Mesenchymal stem cell (in vitro differentiated cells and primary cell): ENCODE results near the gene MEGF11.

Experiments used
- DNase-seq: peaks from one replicate; pipeline ENCODE4 v3.0.0-alpha.2; 2013
- H2AFZ ChIP-seq: one replicate; pipeline ENCODE4 v1.6.1; 2013; ENCODE audit warnings: low read depth, mild to moderate bottlenecking, control low read depth, inconsistent platforms, low read length, moderate library complexity
- H2AK5ac ChIP-seq: 2 replicates; pipeline ENCODE4 v1.6.1; 2013; ENCODE audit warnings: low read length, moderate library complexity, mild to moderate bottlenecking, inconsistent platforms; ENCODE audit not compliant: severe bottlenecking
- H2BK120ac ChIP-seq: one replicate; pipeline ENCODE4 v1.6.1; 2013; ENCODE audit warnings: low read depth, mild to moderate bottlenecking, inconsistent platforms, low read length, moderate library complexity
- H2BK12ac ChIP-seq, 2 experiments: one replicate each; pipeline ENCODE4 v1.6.1; 2013; ENCODE audit warnings: inconsistent platforms in 2 of 2, low read length in 2 of 2, mild to moderate bottlenecking in 2 of 2, moderate library complexity in 2 of 2, control low read depth in 1 of 2
- H2BK15ac ChIP-seq: one replicate; pipeline ENCODE4 v1.6.1; 2013; ENCODE audit warnings: mild to moderate bottlenecking, low read depth, inconsistent platforms; ENCODE audit not compliant: poor library complexity, severe bottlenecking
- H2BK5ac ChIP-seq: 2 replicates; pipeline ENCODE4 v1.6.1; 2013; ENCODE audit warnings: low read depth, mild to moderate bottlenecking, low read length, control low read depth, inconsistent platforms; ENCODE audit not compliant: poor library complexity, severe bottlenecking
- H3K14ac ChIP-seq, 2 experiments: one replicate each; pipeline ENCODE4 v1.6.1; 2013; ENCODE audit warnings: inconsistent platforms in 2 of 2, low read length in 2 of 2, control low read depth in 1 of 2, mild to moderate bottlenecking in 1 of 2, moderate library complexity in 1 of 2
- H3K18ac ChIP-seq, 2 experiments: one replicate each; pipeline ENCODE4 v1.6.1; 2013; ENCODE audit warnings: inconsistent platforms in 2 of 2, low read length in 2 of 2, control low read depth in 1 of 2, low read depth in 1 of 2, mild to moderate bottlenecking in 1 of 2
- H3K23ac ChIP-seq, 2 experiments: one replicate each; pipeline ENCODE4 v1.6.1; 2013; ENCODE audit warnings: inconsistent platforms in 2 of 2, low read length in 2 of 2, mild to moderate bottlenecking in 2 of 2, moderate library complexity in 2 of 2, control low read depth in 1 of 2
- H3K27ac ChIP-seq: 2 replicates; pipeline ENCODE4 v1.5.1; 2013; ENCODE audit warnings: mild to moderate bottlenecking, moderate library complexity, low read length, control low read depth, inconsistent platforms; ENCODE audit not compliant: poor library complexity, severe bottlenecking
- H3K27me3 ChIP-seq, 2 experiments: 2 replicates each; pipeline versions ENCODE4 v1.6.1 to v1.7.0; 2013; ENCODE audit warnings: low read length in 2 of 2, mild to moderate bottlenecking in 2 of 2, moderate library complexity in 2 of 2, control low read depth in 1 of 2, inconsistent platforms in 1 of 2; ENCODE audit not compliant: control insufficient read depth in 1 of 2, insufficient read depth in 1 of 2
- H3K36me3 ChIP-seq, 2 experiments: 2 replicates each; pipeline versions ENCODE4 v1.6.1 to v1.7.0; 2013; ENCODE audit warnings: low read length in 2 of 2, control low read depth in 1 of 2, inconsistent platforms in 1 of 2, low read depth in 1 of 2, mild to moderate bottlenecking in 1 of 2; ENCODE audit not compliant: insufficient read depth in 2 of 2, control insufficient read depth in 1 of 2
- H3K4ac ChIP-seq, 2 experiments: one replicate each; pipeline ENCODE4 v1.6.1; 2013; ENCODE audit warnings: inconsistent platforms in 2 of 2, low read length in 2 of 2, mild to moderate bottlenecking in 2 of 2, moderate library complexity in 2 of 2, control low read depth in 1 of 2, low read depth in 1 of 2
- H3K4me1 ChIP-seq: 2 replicates; pipeline ENCODE4 v1.6.1; 2013; ENCODE audit warnings: low read depth, low read length, control low read depth; ENCODE audit not compliant: control insufficient read depth, insufficient read depth
- H3K4me2 ChIP-seq: 2 replicates; pipeline ENCODE4 v1.6.1; 2013; ENCODE audit warnings: low read length, mild to moderate bottlenecking, inconsistent platforms; ENCODE audit not compliant: poor library complexity, severe bottlenecking
- H3K4me3 ChIP-seq, 2 experiments: 2 replicates each; pipeline versions ENCODE4 v1.5.1 to v1.7.0; 2013; ENCODE audit warnings: low read length in 2 of 2, mild to moderate bottlenecking in 2 of 2, control low read depth in 1 of 2, low read depth in 1 of 2; ENCODE audit not compliant: insufficient read depth in 1 of 2
- H3K79me1 ChIP-seq: replicated peaks from 2 replicates; pipeline ENCODE4 v1.6.1; 2013; ENCODE audit warnings: mild to moderate bottlenecking, control low read depth, low read length, inconsistent platforms; ENCODE audit not compliant: poor library complexity, severe bottlenecking
- H3K9ac ChIP-seq: 2 replicates; pipeline ENCODE4 v1.7.0; 2013; ENCODE audit warnings: mild to moderate bottlenecking, low read length, moderate library complexity
- H3K9me3 ChIP-seq: 2 replicates; pipeline ENCODE4 v1.7.0; 2013; ENCODE audit warnings: mild to moderate bottlenecking, low read length; ENCODE audit not compliant: control insufficient read depth
- H4K8ac ChIP-seq: one replicate; pipeline ENCODE4 v1.6.1; 2013; ENCODE audit warnings: inconsistent platforms, mild to moderate bottlenecking, low read length, moderate library complexity
- H4K91ac ChIP-seq: one replicate; pipeline ENCODE4 v1.6.1; 2013; ENCODE audit warnings: mild to moderate bottlenecking, low read length, inconsistent platforms
- WGBS: methylation state at CpG from one replicate; pipeline ENCODE4 v1.1.7; 2013; ENCODE audit warnings: mixed read lengths; 5-methylcytosine and 5-hydroxymethylcytosine counted together

MEGF11 gene

GRCh38 chr15:66138096-66138783, 115.3 kb downstream of the MEGF11 start:
- Histone ChIP-seq H2BK5ac (no peak overlapping the region), H3K4ac (no peak overlapping the region), H4K91ac (no peak overlapping the region), H2AK5ac (no peak overlapping the region), H2BK15ac (no peak overlapping the region), H2AFZ (no peak overlapping the region), H3K9ac (no peak overlapping the region), H2BK120ac (no peak overlapping the region), H3K9me3 (no peaks in the 10 kb centered on the region), H3K27ac (no peak overlapping the region), H3K36me3 (no peaks in the 10 kb centered on the region), H3K27me3 (peaks cover 39 to 91% of the 10 kb centered on the region in 2 experiments), H3K4me1 (no peaks in the 10 kb centered on the region), H3K18ac (no peak overlapping the region), H2BK12ac (no peak overlapping the region), H3K23ac (no peak overlapping the region), H3K79me1 (no peaks in the 10 kb centered on the region), H3K14ac (no peak overlapping the region), H4K8ac (no peak overlapping the region), H3K4me3 (no peak overlapping the region), H3K4me2 (no peak overlapping the region)
- 77% methylated on average over 10 of the region's 10 CpGs for WGBS
- DNase-seq, result no peak

DNA sequence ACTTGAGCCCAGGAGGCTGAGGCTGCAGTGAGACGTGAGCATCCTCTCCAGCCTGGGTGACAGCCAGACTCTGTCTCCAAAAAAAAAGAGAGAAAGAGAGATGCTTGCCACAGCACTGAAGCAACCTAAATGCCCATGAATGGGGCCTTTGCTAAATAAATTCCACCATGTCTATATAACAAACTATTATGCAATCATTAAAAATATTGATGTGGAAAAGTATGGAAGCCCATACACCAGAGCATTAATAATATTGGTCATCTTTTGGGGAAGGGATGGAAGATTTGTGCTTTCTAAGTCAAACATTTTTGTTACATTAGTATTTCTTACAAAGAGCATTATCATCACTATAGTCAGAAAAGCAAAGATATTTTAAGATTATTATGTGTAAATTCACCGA, 116.6 kb downstream of the MEGF11 start:
- Histone ChIP-seq H4K8ac (no peak overlapping the region), H3K9me3 (no peaks in the 10 kb centered on the region), H2BK120ac (no peak overlapping the region), H3K4me1 (no peaks in the 10 kb centered on the region), H2BK15ac (no peak overlapping the region), H3K79me1 (no peaks in the 10 kb centered on the region), H3K36me3 (no peaks in the 10 kb centered on the region), H4K91ac (no peak overlapping the region), H3K27me3 (peaks cover 35 to 91% of the 10 kb centered on the region in 2 experiments), H3K4ac (no peak overlapping the region), H2AK5ac (no peak overlapping the region), H3K14ac (no peak overlapping the region), H3K27ac (no peak overlapping the region), H3K23ac (no peak overlapping the region), H2AFZ (no peak overlapping the region), H2BK12ac (no peak overlapping the region), H3K18ac (no peak overlapping the region), H3K4me2 (no peak overlapping the region), H3K9ac (no peak overlapping the region), H3K4me3 (no peak overlapping the region), H2BK5ac (no peak overlapping the region)
- WGBS, result 86% methylated on average over 2 of the region's 2 CpGs
- no peak for DNase-seq

DNA sequence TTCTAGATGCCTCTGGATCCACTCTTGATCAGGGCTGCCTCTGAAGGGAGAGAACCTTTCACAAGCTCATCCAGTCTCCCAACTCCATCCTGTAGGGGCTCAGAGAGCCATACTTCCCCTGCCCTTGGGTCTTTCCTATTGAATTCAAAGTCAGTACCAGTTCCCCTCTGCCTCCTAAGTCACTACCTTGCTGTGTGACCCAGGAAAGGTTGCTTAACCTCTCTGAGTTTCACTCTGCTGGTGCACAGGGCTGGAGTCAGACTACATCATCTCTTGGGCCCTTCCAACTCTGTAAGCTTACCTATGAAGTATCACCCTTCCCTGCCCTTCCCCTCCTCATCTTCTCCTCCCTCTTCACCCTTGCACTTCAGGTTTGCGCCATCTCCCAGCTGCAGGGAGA, 117.9 kb downstream of the MEGF11 start:
- no peak overlapping the region for H3K9ac ChIP-seq
- no peak for DNase-seq
- no peak overlapping the region for H3K27ac ChIP-seq
- H2BK15ac ChIP-seq, result no peak overlapping the region
- no peak overlapping the region for H3K14ac ChIP-seq
- H4K8ac ChIP-seq, result no peak overlapping the region
- H3K4me3 ChIP-seq, result no peak overlapping the region
- H2BK5ac ChIP-seq, result no peak overlapping the region
- H3K23ac ChIP-seq, result no peak overlapping the region
- no peak overlapping the region for H3K4ac ChIP-seq
- H3K4me1 ChIP-seq, result peaks cover 2% of the 10 kb centered on the region
- H2AFZ ChIP-seq, result no peak overlapping the region
- H3K27me3 ChIP-seq, result peaks cover 30 to 91% of the 10 kb centered on the region in 2 experiments
- H3K9me3 ChIP-seq, result no peaks in the 10 kb centered on the region
- 100% methylated on average over 1 of the region's 1 CpG for WGBS
- no peak overlapping the region for H3K4me2 ChIP-seq
- H3K79me1 ChIP-seq, result no peaks in the 10 kb centered on the region
- no peak overlapping the region for H3K18ac ChIP-seq
- H2AK5ac ChIP-seq, result no peak overlapping the region
- H2BK12ac ChIP-seq, result no peak overlapping the region
- H4K91ac ChIP-seq, result no peak overlapping the region
- H3K36me3 ChIP-seq, result no peaks in the 10 kb centered on the region
- H2BK120ac ChIP-seq, result no peak overlapping the region

- H3K4me3 ChIP-seq, result no peak overlapping the region
- no peak for DNase-seq
- no peaks in the 10 kb centered on the region for H3K79me1 ChIP-seq
- no peak overlapping the region for H2BK12ac ChIP-seq
- H4K8ac ChIP-seq, result no peak overlapping the region
- H3K9ac ChIP-seq, result no peak overlapping the region
- no peak overlapping the region for H2AFZ ChIP-seq
- WGBS, result 63% methylated on average over 3 of the region's 3 CpGs
- H2BK5ac ChIP-seq, result no peak overlapping the region
- H2AK5ac ChIP-seq, result no peak overlapping the region
- H4K91ac ChIP-seq, result no peak overlapping the region
- H3K14ac ChIP-seq, result no peak overlapping the region
- H3K4ac ChIP-seq, result no peak overlapping the region
- H3K27ac ChIP-seq, result no peak overlapping the region
- H3K4me1 ChIP-seq, result peaks cover 5% of the 10 kb centered on the region
- no peak overlapping the region for H3K18ac ChIP-seq
- no peak overlapping the region for H3K23ac ChIP-seq
- H3K27me3 ChIP-seq, result peaks cover 19 to 94% of the 10 kb centered on the region in 2 experiments
- H2BK120ac ChIP-seq, result no peak overlapping the region
- H3K36me3 ChIP-seq, result no peaks in the 10 kb centered on the region
- H3K9me3 ChIP-seq, result no peaks in the 10 kb centered on the region
- H3K4me2 ChIP-seq, result no peak overlapping the region
- H2BK15ac ChIP-seq, result no peak overlapping the region
Observed at GRCh38 chr15:66134284-66134683, 119.3 kb downstream of the MEGF11 start.
